Ascending aorta (tissue), 2 donors: Measurements from ENCODE around the gene ADCY1. TPM values are rescaled to one million over a fixed set of nuclear protein-coding genes. Genes with fewer than 3 reads are reported as not detected.

Experiments
- DNase-seq, 2 donors: peaks; one replicate each; pipeline ENCODE4 v3.0.0-alpha.2; 2019; ENCODE audit warnings: low spot score in 2 of 2
- H3K27ac ChIP-seq, 2 donors: fragments of 200-600 bp; sonication (generic); one replicate each; pipeline ENCODE4 v1.5.1; 2016 to 2017; ENCODE audit warnings: mild to moderate bottlenecking in 1 of 2
- H3K27me3 ChIP-seq: fragments of 200-600 bp; sonication (generic); one replicate; pipeline ENCODE4 v1.5.1; 2017
- H3K36me3 ChIP-seq, 2 donors: fragments of 200-600 bp; sonication (generic); one replicate each; pipeline ENCODE4 v1.5.1; 2016
- H3K4me1 ChIP-seq, 2 donors: fragments of 200-600 bp; sonication (generic); one replicate each; pipeline ENCODE4 v1.5.1; 2016 to 2017; ENCODE audit warnings: mild to moderate bottlenecking in 1 of 2
- H3K4me3 ChIP-seq, 2 donors: fragments of 200-600 bp; sonication (generic); one replicate each; pipeline ENCODE4 v1.5.1; 2016 to 2017; ENCODE audit warnings: mild to moderate bottlenecking in 1 of 2
- H3K9me3 ChIP-seq, 2 donors: fragments of 200-600 bp; sonication (generic); one replicate each; pipeline ENCODE4 v1.5.1; 2016
- CTCF ChIP-seq, 3 experiments: fragments of 200-600 bp in 2 of 3; fragments of 450-650 bp in 1 of 3; sonication (generic) in 2 of 3; IDR thresholded peaks; one replicate each; pipeline ENCODE4 v1.5.1; 2016 to 2019; ENCODE audit warnings: antibody characterized with exemption in 3 of 3, mild to moderate bottlenecking in 1 of 3, moderate library complexity in 1 of 3
- intact Hi-C: fragments of 100-400 bp; cut with DNase I; formaldehyde crosslinking; loops from one replicate; pipeline ENCODE4 v1.15.1; 2023
- total RNA-seq: library from RNA; depleted of rRNA; stranded (reverse); fragments of >200 nt; gene quantifications from one replicate; pipeline ENCODE4 v1.1.0, GENCODE V29; 2016

ADCY1 gene
- total RNA-seq, 1 donor from 2014 or later: 3.6 TPM

DNA sequence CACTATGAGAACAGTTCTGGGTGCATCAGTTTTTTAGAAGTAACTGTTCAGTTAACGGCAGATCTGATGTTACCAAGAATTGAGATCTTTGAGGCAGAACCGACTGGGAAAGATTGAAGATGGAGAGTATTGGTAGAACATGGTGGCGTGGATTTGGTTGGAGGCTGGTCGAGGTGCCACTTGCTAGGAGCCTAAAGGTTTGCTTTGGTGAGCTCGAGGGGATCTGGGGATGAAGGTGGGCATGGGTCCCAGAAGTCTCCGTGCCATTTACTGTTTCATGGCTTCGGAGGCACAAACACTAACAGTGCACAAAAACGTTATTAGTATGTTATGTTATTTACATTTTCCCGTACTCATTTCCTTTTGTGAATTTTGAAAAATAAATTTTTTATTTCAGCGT, 81.4 kb downstream of the ADCY1 start:
- no peak for TF ChIP-seq CTCF (IDR thresholded peaks at IDR 0.05)
- intact Hi-C loops: no loop called here
- Histone ChIP-seq H3K27ac (no peak overlapping the region), H3K9me3 (no peaks in the 10 kb centered on the region), H3K4me1 (no peaks in the 10 kb centered on the region), H3K27me3 (no peaks in the 10 kb centered on the region), H3K4me3 (no peak overlapping the region), H3K36me3 (no peaks in the 10 kb centered on the region)
- DNase-seq: no peak

DNA sequence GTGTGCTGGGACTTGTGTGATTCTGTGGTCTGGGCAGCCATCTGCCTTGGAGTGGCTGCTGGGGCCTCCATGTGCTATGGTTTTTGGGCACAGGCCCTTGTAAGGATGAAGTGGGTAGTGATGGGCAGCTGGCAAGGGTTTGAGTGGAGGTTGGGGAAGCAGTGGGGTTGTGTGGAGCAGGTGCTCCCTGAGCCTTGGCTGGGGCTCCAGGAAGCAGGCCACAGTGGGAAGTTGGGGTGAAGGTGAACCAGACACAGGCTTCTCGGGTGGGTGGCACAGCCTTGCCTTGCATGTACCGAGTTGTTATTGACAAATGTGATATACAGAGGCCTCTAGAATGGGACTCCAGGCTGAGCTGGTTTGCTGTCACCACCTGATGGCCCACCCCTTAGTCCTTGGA, 82.3 kb downstream of the ADCY1 start:
- Histone ChIP-seq H3K36me3 (no peaks in the 10 kb centered on the region), H3K27me3 (no peaks in the 10 kb centered on the region), H3K4me1 (no peaks in the 10 kb centered on the region), H3K9me3 (no peaks in the 10 kb centered on the region), H3K27ac (no peak overlapping the region), H3K4me3 (no peak overlapping the region)
- intact Hi-C loops: no loop called here
- no peak for DNase-seq
- no peak for TF ChIP-seq CTCF (IDR thresholded peaks at IDR 0.05)

GRCh38 chr7:45657136-45657889, 83.1 kb downstream of the ADCY1 start:
- no peaks in the 10 kb centered on the region for H3K36me3 ChIP-seq
- no peaks in the 10 kb centered on the region for H3K9me3 ChIP-seq
- no peak for TF ChIP-seq CTCF (IDR thresholded peaks at IDR 0.05)
- DNase-seq: no peak
- H3K4me3 ChIP-seq: no peak overlapping the region
- no peaks in the 10 kb centered on the region for H3K27me3 ChIP-seq
- intact Hi-C loops: no loop called here
- no peak overlapping the region for H3K27ac ChIP-seq
- no peaks in the 10 kb centered on the region for H3K4me1 ChIP-seq

- H3K4me3 ChIP-seq: no peak overlapping the region
- no peaks in the 10 kb centered on the region for H3K9me3 ChIP-seq
- no peak for TF ChIP-seq CTCF (IDR thresholded peaks at IDR 0.05)
- no peaks in the 10 kb centered on the region for H3K4me1 ChIP-seq
- H3K36me3 ChIP-seq: no peaks in the 10 kb centered on the region
- H3K27ac ChIP-seq: no peak overlapping the region
- H3K27me3 ChIP-seq: no peaks in the 10 kb centered on the region
- intact Hi-C loops: no loop called here
- DNase-seq: no peak
These were observed 83.9 kb downstream of the ADCY1 start for GRCh38 chr7:45657890-45658715.

DNA sequence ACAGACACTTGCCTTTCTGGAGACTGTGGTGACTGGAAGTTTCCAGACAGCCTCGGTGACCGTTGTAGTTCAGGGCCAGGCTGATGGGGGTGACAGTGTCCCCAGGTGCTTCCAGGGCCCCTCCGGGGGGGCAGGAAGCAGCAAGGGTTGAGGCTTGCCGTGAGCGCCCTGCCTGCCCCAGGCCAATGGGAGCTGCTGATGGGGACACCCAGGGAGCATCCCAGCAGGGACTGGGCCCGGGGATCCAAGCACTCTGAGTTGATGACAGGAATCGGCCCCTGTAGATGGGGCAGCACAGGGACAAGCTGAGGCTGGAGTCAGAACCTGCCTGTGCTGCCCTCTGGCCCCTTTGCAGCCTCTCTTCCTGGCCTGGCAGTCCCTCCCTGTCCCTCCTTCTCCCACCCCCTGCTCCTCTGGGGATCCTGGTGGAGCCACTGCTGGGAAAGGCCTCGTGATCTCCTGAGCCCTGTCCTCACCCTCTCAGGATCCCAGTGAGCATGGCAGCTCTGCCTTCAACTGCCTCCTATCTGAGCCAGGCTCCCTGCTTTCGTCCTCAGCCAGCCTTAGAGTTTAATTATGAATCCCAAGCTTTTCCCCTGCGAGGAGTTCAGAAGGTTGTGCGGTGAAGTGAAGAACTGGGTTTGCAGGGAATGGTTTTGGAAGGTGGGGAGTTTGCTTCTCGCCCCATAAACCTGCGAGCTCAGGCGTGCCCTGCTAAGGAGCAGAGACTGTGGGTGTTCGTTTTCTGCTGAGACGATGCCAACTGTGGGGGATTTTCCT, 84.7 kb downstream of the ADCY1 start:
- Histone ChIP-seq H3K9me3 (no peaks in the 10 kb centered on the region), H3K36me3 (no peaks in the 10 kb centered on the region), H3K4me1 (no peaks in the 10 kb centered on the region), H3K27me3 (no peaks in the 10 kb centered on the region), H3K27ac (no peak overlapping the region), H3K4me3 (no peak overlapping the region)
- no peak for DNase-seq
- no peak for TF ChIP-seq CTCF (IDR thresholded peaks at IDR 0.05)
- intact Hi-C loops: no loop called here
